Dermis blood vessel endothelial cell (primary cell): ENCODE measurements around the gene RGS10. TPM values are rescaled to one million over a fixed set of nuclear protein-coding genes. Genes with fewer than 3 reads are reported as not detected.
"Not testable (repeated sequence)": the region's sequence is repeated elsewhere in the genome, so short reads cannot be mapped to it uniquely, and the experiment has no call there.

Source experiments
- DNase-seq: peaks from one replicate; pipeline ENCODE4 v3.0.0; 2010
- total RNA-seq: library from RNA; depleted of rRNA; stranded (reverse); fragments of >200 nt; gene quantifications from 2 replicates; pipeline ENCODE4 v1.2.3, GENCODE V29; 2014

RGS10 gene
- total RNA-seq = 10.5 and 12.6 TPM in 2 replicates

- DNase-seq = peak; percentile 69
These were observed at the start of gene RGS10 for GRCh38 chr10:119542357-119542987. Gene RGS10 (minus strand): TSS chr10:119542719. CDS start chr10:119542638, 81 bp downstream.

GRCh38 chr10:119588071-119588470 is 45.6 kb upstream of the RGS10 start:
- DNase-seq = no peak

- no peak for DNase-seq
These were observed 35.8 kb upstream of the RGS10 start for GRCh38 chr10:119578355-119578754.

- DNase-seq = no peak
These were observed 33.5 kb upstream of the RGS10 start for GRCh38 chr10:119575991-119576390.

- peak; percentile 43 for DNase-seq
These were observed 33.0 kb upstream of the RGS10 start for GRCh38 chr10:119575506-119575905.

- DNase-seq = no peak
These were observed 25.5 kb upstream of the RGS10 start for GRCh38 chr10:119567978-119568377.

- DNase-seq = no peak
These were observed 19.6 kb upstream of the RGS10 start for GRCh38 chr10:119562097-119562496.

GRCh38 chr10:119559511-119559910 is 17.0 kb upstream of the RGS10 start:
- DNase-seq = not testable (repeated sequence)

GRCh38 chr10:119556081-119556480 is 13.6 kb upstream of the RGS10 start:
- not testable (repeated sequence) for DNase-seq

- DNase-seq = no peak
These were observed 12.8 kb upstream of the RGS10 start for GRCh38 chr10:119555178-119555784.

- DNase-seq = no peak
These were observed 8.3 kb upstream of the RGS10 start for GRCh38 chr10:119550827-119551226.

- DNase-seq = no peak
These were observed 6.9 kb upstream of the RGS10 start for GRCh38 chr10:119549247-119549999.

- DNase-seq = peak; percentile 39
These were observed 3.5 kb upstream of the RGS10 start for GRCh38 chr10:119546009-119546408.

- no peak for DNase-seq
These were observed 2.8 kb upstream of the RGS10 start for GRCh38 chr10:119545310-119545709.

GRCh38 chr10:119543814-119544642 is 1.5 kb upstream of the RGS10 start:
- no peak for DNase-seq

GRCh38 chr10:119542988-119543813 is 682 bp upstream of the RGS10 start:
- peak; percentile 68 for DNase-seq

GRCh38 chr10:119541459-119542356 is 811 bp downstream of the RGS10 start:
- no peak for DNase-seq

- DNase-seq = no peak
These were observed 1.5 kb downstream of the RGS10 start for GRCh38 chr10:119541046-119541445.

- DNase-seq = no peak
These were observed 2.5 kb downstream of the RGS10 start for GRCh38 chr10:119540038-119540437.

GRCh38 chr10:119539359-119539825 is 3.1 kb downstream of the RGS10 start:
- DNase-seq = no peak
